Erythroblast (primary cell): ENCODE measurements around the gene SLC15A5.

Experiments
- DNase-seq, 2 experiments: peaks; one replicate each; lab custom pipeline; 2025; lab: John Stamatoyannopoulos, UW
- GATA1 ChIP-seq: IDR thresholded peaks from 2 replicates; pipeline ENCODE4 v1.6.1; 2011; ENCODE audit warnings: low read depth, mild to moderate bottlenecking, control low read depth, low read length, moderate library complexity
- POLR2A ChIP-seq: IDR thresholded peaks from 2 replicates; pipeline ENCODE4 v1.6.1; 2011; ENCODE audit warnings: mild to moderate bottlenecking, low read length

Gene SLC15A5

GRCh38 chr12:16189849-16190248 lies 87.6 kb downstream of the SLC15A5 start:
- TF ChIP-seq GATA1 (no peak), POLR2A (no peak)
- peak; percentile 6 to 7 for DNase-seq

GRCh38 chr12:16187660-16188059 lies 89.8 kb downstream of the SLC15A5 start:
- TF ChIP-seq GATA1: no peak
- no peak for TF ChIP-seq POLR2A
- DNase-seq: no peak

- TF ChIP-seq POLR2A (no peak), GATA1 (no peak)
- DNase-seq: no peak
Measured at GRCh38 chr12:16184681-16185080, 92.8 kb downstream of the SLC15A5 start.

GRCh38 chr12:16183541-16183940 lies 93.9 kb downstream of the SLC15A5 start:
- no peak for DNase-seq
- TF ChIP-seq GATA1 (no peak), POLR2A (no peak)

GRCh38 chr12:16175840-16176239 lies 101.6 kb downstream of the SLC15A5 start:
- no peak for TF ChIP-seq GATA1
- no peak for TF ChIP-seq POLR2A
- DNase-seq: peak in 1 of 2 experiments; percentile 1

- DNase-seq: no peak
- TF ChIP-seq GATA1: no peak
Measured at GRCh38 chr12:16174282-16174681, 103.2 kb downstream of the SLC15A5 start.

GRCh38 chr12:16171348-16171747 lies 106.1 kb downstream of the SLC15A5 start:
- TF ChIP-seq GATA1: no peak
- TF ChIP-seq POLR2A: no peak
- DNase-seq: no peak

- no peak for TF ChIP-seq GATA1
- TF ChIP-seq POLR2A: no peak
- DNase-seq: no peak
Measured at GRCh38 chr12:16168078-16168477, 109.4 kb downstream of the SLC15A5 start.

GRCh38 chr12:16166563-16167470 lies 110.7 kb downstream of the SLC15A5 start:
- no peak for TF ChIP-seq GATA1
- TF ChIP-seq POLR2A: no peak
- no peak for DNase-seq

- peak; percentile 19 to 45 for DNase-seq
- TF ChIP-seq GATA1 (no peak), POLR2A (no peak)
Measured at GRCh38 chr12:16165506-16165905, 112.0 kb downstream of the SLC15A5 start.

GRCh38 chr12:16163901-16164300 lies 113.6 kb downstream of the SLC15A5 start:
- no peak for DNase-seq

GRCh38 chr12:16163146-16163545 lies 114.3 kb downstream of the SLC15A5 start:
- DNase-seq: no peak
- no peak for TF ChIP-seq POLR2A
- no peak for TF ChIP-seq GATA1

More at GRCh38 chr12:16163901-16164300, 113.6 kb downstream of the SLC15A5 start:
- no peak for TF ChIP-seq POLR2A
- no peak for TF ChIP-seq GATA1

GRCh38 chr12:16159571-16159970 lies 117.9 kb downstream of the SLC15A5 start:
- DNase-seq: no peak
- TF ChIP-seq GATA1 (no peak), POLR2A (no peak)

GRCh38 chr12:16158050-16158449 lies 119.4 kb downstream of the SLC15A5 start:
- DNase-seq: no peak
- no peak for TF ChIP-seq GATA1
- TF ChIP-seq POLR2A: no peak

GRCh38 chr12:16155938-16156337 lies 121.5 kb downstream of the SLC15A5 start:
- no peak for DNase-seq
- TF ChIP-seq POLR2A: no peak
